ENCODE measurements around the gene PSG7. TPM values are rescaled to one million over a fixed set of nuclear protein-coding genes. Genes with fewer than 3 reads are reported as not detected.

Gene PSG7
- 0.76 TPM in 1 of 2 replicates, not detected in the other for total RNA-seq

GRCh38 chr19:42937107-42937506 is at the start of gene PSG7:
Gene PSG7, minus strand, starts transcription at chr19:42937207. Its CDS starts 131 bp downstream, at chr19:42937076.

GRCh38 chr19:42917634-42918033 is 19.4 kb downstream of the PSG7 start, which contains the start of gene PSG6:
Gene PSG6, minus strand, starts transcription at chr19:42917894. Its CDS starts 102 bp downstream, at chr19:42917792.

GRCh38 chr19:42879613-42880012 is 57.4 kb downstream of the PSG7 start, which contains the start of gene PSG1:
Gene PSG1, minus strand, starts transcription at chr19:42879713. Its CDS starts 132 bp downstream, at chr19:42879581.

Other genes starting within 250 kb of the PSG7 start
- gene PSG3, start 196.7 kb downstream of the PSG7 start, total RNA-seq, result 0.11 TPM in 1 of 2 replicates, not detected in the other
- gene PSG8, start 171.5 kb downstream of the PSG7 start, total RNA-seq, result 0.39 TPM in 1 of 2 replicates, not detected in the other
- gene PSG1, start 57.5 kb downstream of the PSG7 start, total RNA-seq, result not detected in 2 replicates
- 0.43 TPM in 1 of 2 replicates, not detected in the other for gene PSG6, start 19.3 kb downstream of the PSG7 start, total RNA-seq
- gene PSG11, start 89.3 kb upstream of the PSG7 start, total RNA-seq, result 0.22 TPM in 1 of 2 replicates, not detected in the other
- not detected in 2 replicates for gene PSG2, start 145.5 kb upstream of the PSG7 start, total RNA-seq
- 20.8 and 65.1 TPM in 2 replicates for gene PSG5, start 249.3 kb upstream of the PSG7 start, total RNA-seq

Data from placental epithelial cell (primary cell).